ENCODE results near the gene S100A7. TPM values are rescaled to one million over a fixed set of nuclear protein-coding genes. Genes with fewer than 3 reads are reported as not detected.

S100A7 gene
- total RNA-seq, 1 donor from 2014 or later: not detected

DNA sequence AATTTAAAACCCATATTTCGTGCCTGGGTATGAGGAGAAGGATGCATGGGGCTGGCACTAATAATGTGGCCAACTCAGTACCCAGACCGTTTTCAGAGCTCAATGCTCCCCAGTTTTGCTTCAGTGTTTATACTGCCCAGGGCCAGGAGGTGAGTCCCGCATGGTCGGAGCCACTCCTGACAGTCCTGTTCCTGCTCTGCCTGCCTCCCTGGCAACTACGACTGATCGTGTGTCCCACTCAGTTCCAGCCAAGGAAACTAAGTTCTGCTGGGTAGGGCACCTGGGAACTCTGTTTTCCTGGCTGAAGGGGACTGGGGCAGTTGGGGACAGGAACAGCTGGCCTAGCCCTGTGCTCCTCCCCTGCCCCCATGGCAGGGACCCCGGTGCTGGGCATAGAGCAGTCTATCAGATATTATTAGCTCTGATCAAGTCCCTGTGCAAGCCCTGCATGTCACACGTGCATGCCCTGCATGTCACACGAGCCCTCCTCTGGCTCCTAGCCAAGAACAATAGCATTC is 19.2 kb downstream of the S100A7 start:
- H3K4me1 ChIP-seq: no peaks in the 10 kb centered on the region
- ATAC-seq: no peak
- intact Hi-C loops (cut with DNase I): no loop called here
- no peak overlapping the region for H3K27ac ChIP-seq
- no peak overlapping the region for H3K4me3 ChIP-seq
- no peaks in the 10 kb centered on the region for H3K9me3 ChIP-seq
- TF ChIP-seq, protein P1, sequence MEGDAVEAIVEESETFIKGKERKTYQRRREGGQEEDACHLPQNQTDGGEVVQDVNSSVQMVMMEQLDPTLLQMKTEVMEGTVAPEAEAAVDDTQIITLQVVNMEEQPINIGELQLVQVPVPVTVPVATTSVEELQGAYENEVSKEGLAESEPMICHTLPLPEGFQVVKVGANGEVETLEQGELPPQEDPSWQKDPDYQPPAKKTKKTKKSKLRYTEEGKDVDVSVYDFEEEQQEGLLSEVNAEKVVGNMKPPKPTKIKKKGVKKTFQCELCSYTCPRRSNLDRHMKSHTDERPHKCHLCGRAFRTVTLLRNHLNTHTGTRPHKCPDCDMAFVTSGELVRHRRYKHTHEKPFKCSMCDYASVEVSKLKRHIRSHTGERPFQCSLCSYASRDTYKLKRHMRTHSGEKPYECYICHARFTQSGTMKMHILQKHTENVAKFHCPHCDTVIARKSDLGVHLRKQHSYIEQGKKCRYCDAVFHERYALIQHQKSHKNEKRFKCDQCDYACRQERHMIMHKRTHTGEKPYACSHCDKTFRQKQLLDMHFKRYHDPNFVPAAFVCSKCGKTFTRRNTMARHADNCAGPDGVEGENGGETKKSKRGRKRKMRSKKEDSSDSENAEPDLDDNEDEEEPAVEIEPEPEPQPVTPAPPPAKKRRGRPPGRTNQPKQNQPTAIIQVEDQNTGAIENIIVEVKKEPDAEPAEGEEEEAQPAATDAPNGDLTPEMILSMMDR (IDR thresholded peaks at IDR 0.05): no peak
- no peaks in the 10 kb centered on the region for H3K36me3 ChIP-seq
- peaks cover 17% of the 10 kb centered on the region for H3K27me3 ChIP-seq
- DNase-seq: no peak

DNA sequence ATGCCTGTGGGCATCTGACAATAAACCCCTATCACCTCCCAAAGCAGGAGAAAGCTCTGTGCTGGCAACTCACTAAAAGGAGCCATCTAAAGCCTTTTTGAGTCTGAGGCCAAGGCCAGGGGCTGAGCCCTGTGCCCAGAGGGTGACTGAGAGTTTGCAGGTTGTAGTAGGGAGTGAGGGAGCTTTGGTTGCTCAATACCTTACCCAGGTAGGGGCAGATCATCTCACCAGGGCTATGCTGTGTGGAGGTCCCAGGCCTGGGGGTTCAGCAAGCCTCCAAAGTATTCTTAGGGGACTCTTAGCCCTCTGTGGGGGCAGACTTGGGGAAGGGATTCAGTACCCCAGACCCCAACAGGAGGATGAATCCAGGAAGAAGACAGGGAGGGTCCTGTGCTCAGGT is 21.2 kb downstream of the S100A7 start:
- no peak overlapping the region for H3K27ac ChIP-seq
- peaks cover 16% of the 10 kb centered on the region for H3K27me3 ChIP-seq
- ATAC-seq (no peak), DNase-seq (no peak)
- H3K4me1 ChIP-seq: no peaks in the 10 kb centered on the region
- no peaks in the 10 kb centered on the region for H3K9me3 ChIP-seq
- intact Hi-C loops (cut with DNase I): no loop called here
- H3K36me3 ChIP-seq: no peaks in the 10 kb centered on the region
- TF ChIP-seq, protein P1 (IDR thresholded peaks at IDR 0.05): no peak
- no peak overlapping the region for H3K4me3 ChIP-seq

DNA sequence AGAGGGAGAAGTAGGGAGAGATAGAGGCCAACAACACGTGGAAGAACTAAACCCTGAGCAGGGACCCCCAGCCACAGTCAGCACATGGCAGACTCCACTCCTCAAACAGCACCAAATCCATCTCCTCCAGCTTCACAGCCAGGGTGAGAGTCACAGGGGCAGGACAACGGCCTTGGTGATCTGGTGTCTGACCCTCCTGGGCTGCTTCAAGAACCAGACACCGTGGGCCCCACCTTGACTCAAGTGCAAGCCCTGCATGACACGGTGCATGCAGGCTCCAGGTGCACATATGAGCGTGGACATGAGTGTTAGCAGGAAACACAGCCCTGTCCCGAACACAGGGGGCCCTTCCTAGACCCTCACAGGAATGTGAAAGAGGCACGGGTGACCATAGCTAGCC is 21.9 kb downstream of the S100A7 start:
- intact Hi-C loops (cut with DNase I): no loop called here
- Histone ChIP-seq H3K36me3 (no peaks in the 10 kb centered on the region), H3K27me3 (peaks cover 9% of the 10 kb centered on the region), H3K27ac (no peak overlapping the region), H3K4me1 (no peaks in the 10 kb centered on the region), H3K4me3 (no peak overlapping the region), H3K9me3 (no peaks in the 10 kb centered on the region)
- DNase-seq (no peak), ATAC-seq (no peak)
- TF ChIP-seq, protein P1 (IDR thresholded peaks at IDR 0.05): no peak

DNA sequence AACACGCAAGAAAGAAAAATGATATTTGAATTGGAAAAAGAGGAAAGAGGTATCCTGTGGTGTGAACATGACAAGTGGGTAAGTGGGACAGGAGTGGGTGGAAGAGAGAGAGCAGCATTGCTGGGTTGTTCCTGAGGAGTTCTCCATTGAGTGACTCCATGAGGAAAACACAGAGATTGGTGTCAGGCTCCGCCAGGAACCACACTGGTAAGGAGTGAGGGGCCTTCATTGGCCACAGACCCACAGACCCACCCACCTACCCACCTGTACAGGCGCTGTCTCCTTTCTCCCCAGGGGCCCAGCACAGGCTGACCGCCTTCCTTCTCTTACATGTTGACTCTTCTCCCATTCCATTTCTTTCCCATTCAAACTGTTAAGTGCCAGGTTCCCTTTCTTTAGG is 23.2 kb downstream of the S100A7 start:
- DNase-seq: no peak
- intact Hi-C loops (cut with DNase I): no loop called here
- Histone ChIP-seq H3K27me3 (peaks cover 4% of the 10 kb centered on the region), H3K27ac (no peak overlapping the region), H3K4me1 (no peaks in the 10 kb centered on the region), H3K4me3 (no peak overlapping the region), H3K36me3 (no peaks in the 10 kb centered on the region), H3K9me3 (no peaks in the 10 kb centered on the region)
- TF ChIP-seq, protein P1 (IDR thresholded peaks at IDR 0.05): no peak
- ATAC-seq: no peak

DNA sequence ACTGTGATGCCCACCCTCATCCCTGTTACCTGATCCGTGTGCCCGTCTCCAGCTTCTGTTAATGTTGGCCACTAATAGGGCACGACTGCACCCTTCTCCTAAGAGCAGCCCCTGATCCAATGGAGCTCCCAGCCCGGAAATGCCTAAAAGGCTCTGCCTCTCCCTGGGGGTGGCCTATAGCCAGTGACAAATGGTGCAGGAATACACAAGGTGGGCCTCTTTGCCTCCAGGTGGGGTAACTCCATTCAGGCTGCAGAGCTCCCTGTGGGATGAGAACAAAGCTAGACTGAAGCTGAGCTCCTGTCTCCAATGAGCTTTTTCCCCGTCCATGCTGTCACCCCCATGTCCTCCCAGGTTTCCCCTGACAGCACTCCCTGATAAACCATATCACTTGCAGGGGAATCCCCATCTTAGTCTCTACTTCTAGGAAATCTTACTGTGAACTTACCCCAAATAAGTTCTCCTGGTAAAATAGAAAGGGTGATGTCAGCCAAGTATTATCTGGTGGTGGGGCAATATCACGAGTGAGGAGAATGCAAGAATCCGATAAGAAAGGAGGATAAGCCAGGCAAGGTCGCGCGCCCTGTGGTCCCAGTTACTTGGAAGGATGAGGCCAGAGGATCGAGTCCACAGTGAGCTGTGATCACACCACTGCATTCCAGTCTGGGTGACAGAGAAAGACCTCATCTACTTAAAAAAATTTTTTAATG is 25.6 kb downstream of the S100A7 start:
- Histone ChIP-seq H3K27ac (no peak overlapping the region), H3K36me3 (no peaks in the 10 kb centered on the region), H3K4me3 (no peak overlapping the region), H3K9me3 (no peaks in the 10 kb centered on the region), H3K4me1 (no peaks in the 10 kb centered on the region), H3K27me3 (peaks cover 4% of the 10 kb centered on the region)
- DNase-seq (no peak), ATAC-seq (no peak)
- TF ChIP-seq, protein P1 (IDR thresholded peaks at IDR 0.05): no peak
- intact Hi-C loops (cut with DNase I): no loop called here

Data from upper lobe of right lung (tissue), 1 donor.